Uterus (tissue), 2 donors: ENCODE data around the gene FIBIN.

Experiments
- CTCF ChIP-seq, 4 experiments: fragments of 200-600 bp in 2 of 4; fragments of 450-650 bp in 2 of 4; sonication (generic) in 2 of 4; IDR thresholded peaks; one replicate each; pipeline ENCODE4 v1.5.1; 2016 to 2019; ENCODE audit warnings: antibody characterized with exemption in 4 of 4, mild to moderate bottlenecking in 2 of 4, moderate library complexity in 1 of 4
- POLR2A ChIP-seq, 2 donors: fragments of 450-650 bp; IDR thresholded peaks; one replicate each; pipeline ENCODE4 v1.6.1; 2016; ENCODE audit warnings: antibody characterized with exemption in 2 of 2, mild to moderate bottlenecking in 1 of 2, moderate library complexity in 1 of 2

DNA sequence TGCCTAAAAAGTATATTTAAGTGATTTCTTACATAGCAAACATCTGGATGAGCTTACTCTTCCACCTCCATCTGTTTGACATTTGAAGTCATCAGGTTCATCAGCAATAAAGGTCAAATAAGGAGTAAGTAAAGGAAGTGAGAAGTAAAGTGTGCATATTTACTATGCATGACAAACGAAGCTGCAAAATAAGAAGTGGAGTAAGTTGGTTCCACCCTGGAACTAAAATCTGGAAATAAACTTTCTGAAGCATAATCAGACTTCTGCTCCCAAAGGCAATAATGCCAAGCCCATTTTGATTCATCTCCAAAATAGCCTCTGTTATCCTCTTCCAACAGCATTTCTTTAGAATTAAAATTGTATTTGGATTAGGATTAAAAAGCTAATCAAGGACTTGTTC is 8.4 kb upstream of the FIBIN start:
- no peak for TF ChIP-seq CTCF (IDR thresholded peaks at IDR 0.05)
- no peak for TF ChIP-seq POLR2A (IDR thresholded peaks at IDR 0.05)
